ENCODE results near the gene RAB11FIP3.

The RAB11FIP3 gene

GRCh38 chr16:535446-536405, 110.3 kb downstream of the RAB11FIP3 start:
- DNase-seq = no peak

GRCh38 chr16:536746-537145, 111.3 kb downstream of the RAB11FIP3 start:
- no peak for DNase-seq

GRCh38 chr16:537415-538335, 112.2 kb downstream of the RAB11FIP3 start:
- DNase-seq = no peak

GRCh38 chr16:539901-540530, 114.6 kb downstream of the RAB11FIP3 start:
- DNase-seq = no peak

- no peak for DNase-seq
Observed at GRCh38 chr16:540645-541340, 115.3 kb downstream of the RAB11FIP3 start.

GRCh38 chr16:543301-544164, 118.1 kb downstream of the RAB11FIP3 start:
- DNase-seq = no peak

GRCh38 chr16:544517-544916, 119.1 kb downstream of the RAB11FIP3 start:
- no peak for DNase-seq

GRCh38 chr16:546909-547770, 121.7 kb downstream of the RAB11FIP3 start:
- DNase-seq = peak; percentile 81

- DNase-seq = no peak
Observed at GRCh38 chr16:548586-548985, 123.1 kb downstream of the RAB11FIP3 start.

GRCh38 chr16:549544-550263, 124.3 kb downstream of the RAB11FIP3 start:
- DNase-seq = no peak

- no peak for DNase-seq
Observed at GRCh38 chr16:551210-551609, 125.8 kb downstream of the RAB11FIP3 start.

GRCh38 chr16:552171-552570, 126.7 kb downstream of the RAB11FIP3 start:
- no peak for DNase-seq

- DNase-seq = no peak
Observed at GRCh38 chr16:553601-554296, 128.3 kb downstream of the RAB11FIP3 start.

GRCh38 chr16:554297-554621, 128.8 kb downstream of the RAB11FIP3 start:
- no peak for DNase-seq

- DNase-seq = no peak
Observed at GRCh38 chr16:554640-555365, 129.4 kb downstream of the RAB11FIP3 start.

- DNase-seq = no peak
Observed at GRCh38 chr16:555528-556473, 130.4 kb downstream of the RAB11FIP3 start.

GRCh38 chr16:556474-557173, 131.2 kb downstream of the RAB11FIP3 start:
- no peak for DNase-seq
